ENCODE data around the gene GFY.

GFY gene

DNA sequence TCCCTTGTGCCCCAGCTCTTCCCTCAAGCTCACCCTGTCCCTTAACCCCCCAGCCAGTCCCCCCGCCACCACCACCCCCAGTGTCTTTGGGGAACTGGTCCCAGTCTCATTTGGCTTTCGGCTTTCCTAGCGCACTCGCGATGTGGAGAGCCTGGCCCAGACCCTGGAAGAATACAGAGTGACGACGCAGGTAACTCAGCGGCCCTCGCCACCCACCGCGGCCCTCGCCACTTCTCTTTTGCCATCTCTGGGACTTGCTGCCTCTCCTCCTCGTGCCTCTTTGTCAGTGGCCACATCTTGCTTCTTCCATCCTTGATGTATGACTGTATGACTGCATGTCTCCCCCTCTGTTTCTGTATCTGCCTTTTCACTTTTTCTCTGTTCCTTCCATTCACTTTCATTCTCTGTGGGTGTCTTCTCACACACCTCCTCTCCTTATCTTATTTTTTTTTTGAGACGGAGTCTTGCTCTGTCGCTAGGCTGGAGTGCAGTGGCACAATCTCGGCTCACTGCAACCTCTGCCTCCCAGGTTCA, 17.6 kb upstream of the GFY start:
- peaks cover 0 to 10% (median 0%) of the 10 kb centered on the region in 5 donors for H3K4me1 ChIP-seq (ENCODE audit: control insufficient read depth in 5 of 5, insufficient read depth in 5 of 5, low read length in 5 of 5)
- no peak overlapping the region for H3K9ac ChIP-seq (ENCODE audit: low read length in 5 of 5)
- H3K27ac ChIP-seq (ENCODE audit: low read depth, low read length): no peak overlapping the region

GRCh38 chr19:49408816-49409440, 16.3 kb upstream of the GFY start:
- no peak overlapping the region for H3K27ac ChIP-seq (ENCODE audit: low read depth, low read length)
- H3K4me3 ChIP-seq (ENCODE audit: low read depth in 1 of 5, low read length in 5 of 5): no peak overlapping the region
- H3K27me3 ChIP-seq (ENCODE audit: control insufficient read depth in 5 of 5, insufficient read depth in 4 of 5, low read length in 5 of 5): peaks cover 0 to 4% (median 0%) of the 10 kb centered on the region in 5 donors
- H3K9ac ChIP-seq (ENCODE audit: low read length in 5 of 5): no peak overlapping the region
- H3K9me3 ChIP-seq (ENCODE audit: control insufficient read depth in 5 of 5, low read length in 5 of 5): no peaks in the 10 kb centered on the region
- no peaks in the 10 kb centered on the region for H3K36me3 ChIP-seq (ENCODE audit: control insufficient read depth in 5 of 5, insufficient read depth in 5 of 5, low read length in 5 of 5)
- H3K4me1 ChIP-seq (ENCODE audit: control insufficient read depth in 5 of 5, insufficient read depth in 5 of 5, low read length in 5 of 5): peaks cover 0 to 10% (median 0%) of the 10 kb centered on the region in 5 donors

More for the DNA sequence above, 17.6 kb upstream of the GFY start:
- Histone ChIP-seq H3K9me3 (ENCODE audit: control insufficient read depth in 5 of 5, low read length in 5 of 5) (no peaks in the 10 kb centered on the region), H3K27me3 (ENCODE audit: control insufficient read depth in 5 of 5, insufficient read depth in 4 of 5, low read length in 5 of 5) (peaks cover 0 to 3% (median 0%) of the 10 kb centered on the region in 5 donors), H3K4me3 (ENCODE audit: low read depth in 1 of 5, low read length in 5 of 5) (no peak overlapping the region), H3K36me3 (ENCODE audit: control insufficient read depth in 5 of 5, insufficient read depth in 5 of 5, low read length in 5 of 5) (no peaks in the 10 kb centered on the region)

DNA sequence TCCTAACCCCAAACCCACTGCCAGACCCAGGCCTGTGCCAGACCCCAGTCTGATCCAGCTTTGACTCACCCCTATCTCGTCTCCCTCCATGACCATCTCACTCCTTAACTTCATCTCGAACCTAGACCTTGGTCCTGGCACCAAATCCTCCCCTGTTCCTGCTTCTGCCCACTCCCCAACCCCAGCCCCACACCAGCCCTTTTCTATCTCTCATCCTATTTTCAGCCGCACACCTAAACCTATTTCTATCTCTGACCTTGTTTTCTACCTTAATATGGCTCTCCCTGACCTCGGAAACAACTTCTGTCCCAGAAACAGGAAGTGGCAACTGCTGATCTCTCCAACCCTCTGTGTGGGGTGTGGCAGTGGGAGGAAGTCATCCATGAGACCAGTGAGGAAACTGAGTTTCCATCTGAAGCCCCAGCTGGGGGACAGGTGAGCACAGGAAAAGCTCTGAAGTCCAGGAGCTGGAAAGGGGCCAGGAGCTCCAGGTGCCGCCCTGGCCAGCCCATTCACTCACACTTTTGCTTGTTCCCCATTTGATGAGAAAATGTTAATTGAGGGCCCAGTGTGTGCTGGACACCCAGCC, 15.7 kb upstream of the GFY start:
- Histone ChIP-seq H3K9ac (ENCODE audit: low read length in 5 of 5) (no peak overlapping the region), H3K27ac (ENCODE audit: low read depth, low read length) (no peak overlapping the region), H3K27me3 (ENCODE audit: control insufficient read depth in 5 of 5, insufficient read depth in 4 of 5, low read length in 5 of 5) (peaks cover 0 to 6% (median 0%) of the 10 kb centered on the region in 5 donors), H3K4me3 (ENCODE audit: low read depth in 1 of 5, low read length in 5 of 5) (no peak overlapping the region), H3K4me1 (ENCODE audit: control insufficient read depth in 5 of 5, insufficient read depth in 5 of 5, low read length in 5 of 5) (peaks cover 0 to 10% (median 0%) of the 10 kb centered on the region in 5 donors), H3K36me3 (ENCODE audit: control insufficient read depth in 5 of 5, insufficient read depth in 5 of 5, low read length in 5 of 5) (no peaks in the 10 kb centered on the region), H3K9me3 (ENCODE audit: control insufficient read depth in 5 of 5, low read length in 5 of 5) (no peaks in the 10 kb centered on the region)

DNA sequence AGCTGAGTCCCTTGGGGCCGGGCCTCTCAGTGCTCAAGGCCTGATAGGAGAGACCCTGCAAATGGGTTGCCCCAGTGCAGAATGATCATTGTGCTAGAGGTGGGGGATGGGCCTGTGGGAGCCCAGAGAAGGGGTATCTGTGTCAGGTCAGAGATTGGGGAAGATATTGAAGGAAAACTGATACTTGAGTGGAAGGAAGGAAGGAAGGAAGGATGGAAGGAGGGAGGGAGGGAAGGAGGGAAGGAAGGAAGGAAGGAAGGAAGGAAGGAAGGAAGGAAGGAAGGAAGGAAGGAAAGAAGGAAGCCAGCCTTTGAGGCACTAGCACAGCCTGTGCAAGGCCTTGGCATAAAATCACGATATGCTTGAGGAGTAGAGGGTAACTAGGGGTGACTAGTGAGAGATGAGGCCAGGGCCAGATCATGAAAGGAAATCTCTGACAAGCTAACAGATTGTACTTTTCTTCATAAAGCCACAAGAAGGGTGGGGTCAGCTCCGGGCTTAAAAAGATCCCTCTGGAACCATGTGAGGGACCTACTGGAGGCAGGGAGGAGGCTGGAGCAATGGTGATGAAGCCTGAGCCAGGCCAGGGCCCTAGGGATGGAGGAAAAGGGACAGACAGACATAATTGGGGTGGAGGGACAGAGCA, 13.4 kb upstream of the GFY start:
- Histone ChIP-seq H3K9me3 (ENCODE audit: control insufficient read depth in 5 of 5, low read length in 5 of 5) (no peaks in the 10 kb centered on the region), H3K9ac (ENCODE audit: low read length in 5 of 5) (no peak overlapping the region), H3K36me3 (ENCODE audit: control insufficient read depth in 5 of 5, insufficient read depth in 5 of 5, low read length in 5 of 5) (no peaks in the 10 kb centered on the region), H3K4me1 (ENCODE audit: control insufficient read depth in 5 of 5, insufficient read depth in 5 of 5, low read length in 5 of 5) (peaks cover 0 to 10% (median 0%) of the 10 kb centered on the region in 5 donors), H3K27ac (ENCODE audit: low read depth, low read length) (no peak overlapping the region), H3K27me3 (ENCODE audit: control insufficient read depth in 5 of 5, insufficient read depth in 4 of 5, low read length in 5 of 5) (peaks cover 10 to 16% (median 14%) of the 10 kb centered on the region in 5 donors), H3K4me3 (ENCODE audit: low read depth in 1 of 5, low read length in 5 of 5) (no peak overlapping the region)

DNA sequence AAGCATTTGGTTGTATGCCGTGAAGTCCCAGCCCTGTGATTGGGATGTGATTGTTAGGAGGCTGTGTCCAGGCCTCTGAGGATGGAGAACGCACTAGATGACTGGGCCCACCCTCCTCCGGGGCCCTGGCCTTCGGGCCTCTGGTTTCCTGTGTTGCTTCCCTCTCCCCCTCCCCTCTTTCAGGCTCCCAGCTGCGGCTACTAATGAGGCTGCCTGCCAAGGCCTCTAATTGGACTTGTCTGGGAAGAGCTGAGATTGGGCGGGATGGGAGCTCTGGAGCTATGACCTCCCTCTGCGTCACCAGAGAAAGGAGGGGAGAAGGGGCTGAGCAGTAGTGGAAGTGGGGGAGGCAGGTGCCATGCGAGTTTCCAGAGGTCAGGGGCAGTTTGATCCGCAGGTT, 11.8 kb upstream of the GFY start:
- H3K9ac ChIP-seq (ENCODE audit: low read length in 5 of 5): no peak overlapping the region
- peaks cover 14 to 29% (median 22%) of the 10 kb centered on the region in 5 donors for H3K27me3 ChIP-seq (ENCODE audit: control insufficient read depth in 5 of 5, insufficient read depth in 4 of 5, low read length in 5 of 5)
- H3K4me1 ChIP-seq (ENCODE audit: control insufficient read depth in 5 of 5, insufficient read depth in 5 of 5, low read length in 5 of 5): peaks cover 0 to 10% (median 2%) of the 10 kb centered on the region in 5 donors
- H3K27ac ChIP-seq (ENCODE audit: low read depth, low read length): no peak overlapping the region
- H3K4me3 ChIP-seq (ENCODE audit: low read depth in 1 of 5, low read length in 5 of 5): no peak overlapping the region
- H3K9me3 ChIP-seq (ENCODE audit: control insufficient read depth in 5 of 5, low read length in 5 of 5): no peaks in the 10 kb centered on the region
- H3K36me3 ChIP-seq (ENCODE audit: control insufficient read depth in 5 of 5, insufficient read depth in 5 of 5, low read length in 5 of 5): no peaks in the 10 kb centered on the region

- H3K4me1 ChIP-seq (ENCODE audit: control insufficient read depth in 5 of 5, insufficient read depth in 5 of 5, low read length in 5 of 5): peaks cover 0 to 3% (median 2%) of the 10 kb centered on the region in 5 donors
- H3K36me3 ChIP-seq (ENCODE audit: control insufficient read depth in 5 of 5, insufficient read depth in 5 of 5, low read length in 5 of 5): no peaks in the 10 kb centered on the region
- H3K9ac ChIP-seq (ENCODE audit: low read length in 5 of 5): no peak overlapping the region
- no peak overlapping the region for H3K4me3 ChIP-seq (ENCODE audit: low read depth in 1 of 5, low read length in 5 of 5)
- no peak overlapping the region for H3K27ac ChIP-seq (ENCODE audit: low read depth, low read length)
- peaks cover 14 to 37% (median 30%) of the 10 kb centered on the region in 5 donors for H3K27me3 ChIP-seq (ENCODE audit: control insufficient read depth in 5 of 5, insufficient read depth in 4 of 5, low read length in 5 of 5)
- no peaks in the 10 kb centered on the region for H3K9me3 ChIP-seq (ENCODE audit: control insufficient read depth in 5 of 5, low read length in 5 of 5)
Observed at GRCh38 chr19:49414256-49414655, 10.9 kb upstream of the GFY start.

DNA sequence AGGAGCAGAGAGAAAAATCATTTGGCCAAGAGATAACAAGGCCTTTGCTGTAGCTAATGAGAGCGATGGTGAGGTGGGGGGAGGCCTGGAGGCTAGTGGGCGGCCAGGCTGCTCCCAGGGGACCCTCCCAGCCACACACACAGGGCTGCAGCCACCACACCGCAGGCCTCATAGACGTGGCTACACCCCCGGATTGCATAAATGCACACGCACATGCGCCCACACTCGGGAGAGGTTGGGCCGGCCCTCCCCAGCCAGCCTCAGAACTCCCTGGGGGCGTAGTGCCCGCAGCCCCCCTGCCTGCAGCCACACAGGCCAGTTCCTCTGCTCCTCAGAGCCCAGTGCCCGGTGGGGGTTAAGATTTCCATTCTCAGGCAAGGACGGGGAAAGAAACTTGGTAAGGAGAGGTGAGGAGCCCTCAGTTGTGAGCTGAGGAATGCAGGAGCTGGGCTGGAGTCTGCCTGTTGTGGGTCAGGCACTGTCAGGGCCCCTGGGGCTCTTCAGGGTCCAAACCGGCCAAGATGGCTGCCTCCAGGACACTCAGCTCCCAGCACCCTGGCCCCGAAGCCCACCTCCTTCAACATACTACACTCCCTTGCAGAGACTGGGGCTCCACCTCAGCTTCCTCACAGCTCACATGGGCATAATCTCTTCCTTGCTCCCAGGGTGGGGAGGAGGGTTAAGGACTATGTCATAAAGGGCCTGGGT, 9.9 kb upstream of the GFY start:
- no peak overlapping the region for H3K9ac ChIP-seq (ENCODE audit: low read length in 5 of 5)
- no peak overlapping the region for H3K4me3 ChIP-seq (ENCODE audit: low read depth in 1 of 5, low read length in 5 of 5)
- no peaks in the 10 kb centered on the region for H3K9me3 ChIP-seq (ENCODE audit: control insufficient read depth in 5 of 5, low read length in 5 of 5)
- H3K36me3 ChIP-seq (ENCODE audit: control insufficient read depth in 5 of 5, insufficient read depth in 5 of 5, low read length in 5 of 5): no peaks in the 10 kb centered on the region
- H3K27me3 ChIP-seq (ENCODE audit: control insufficient read depth in 5 of 5, insufficient read depth in 4 of 5, low read length in 5 of 5): peaks cover 14 to 47% (median 34%) of the 10 kb centered on the region in 5 donors
- peaks cover 0 to 2% (median 0%) of the 10 kb centered on the region in 5 donors for H3K4me1 ChIP-seq (ENCODE audit: control insufficient read depth in 5 of 5, insufficient read depth in 5 of 5, low read length in 5 of 5)
- H3K27ac ChIP-seq (ENCODE audit: low read depth, low read length): no peak overlapping the region

- Histone ChIP-seq H3K9ac (ENCODE audit: low read length in 5 of 5) (no peak overlapping the region), H3K4me1 (ENCODE audit: control insufficient read depth in 5 of 5, insufficient read depth in 5 of 5, low read length in 5 of 5) (peaks cover 0 to 5% (median 3%) of the 10 kb centered on the region in 5 donors), H3K36me3 (ENCODE audit: control insufficient read depth in 5 of 5, insufficient read depth in 5 of 5, low read length in 5 of 5) (no peaks in the 10 kb centered on the region), H3K27me3 (ENCODE audit: control insufficient read depth in 5 of 5, insufficient read depth in 4 of 5, low read length in 5 of 5) (peaks cover 14 to 51% (median 36%) of the 10 kb centered on the region in 5 donors), H3K4me3 (ENCODE audit: low read depth in 1 of 5, low read length in 5 of 5) (no peak overlapping the region), H3K9me3 (ENCODE audit: control insufficient read depth in 5 of 5, low read length in 5 of 5) (no peaks in the 10 kb centered on the region), H3K27ac (ENCODE audit: low read depth, low read length) (no peak overlapping the region)
Observed at GRCh38 chr19:49415810-49416200, 9.4 kb upstream of the GFY start.

DNA sequence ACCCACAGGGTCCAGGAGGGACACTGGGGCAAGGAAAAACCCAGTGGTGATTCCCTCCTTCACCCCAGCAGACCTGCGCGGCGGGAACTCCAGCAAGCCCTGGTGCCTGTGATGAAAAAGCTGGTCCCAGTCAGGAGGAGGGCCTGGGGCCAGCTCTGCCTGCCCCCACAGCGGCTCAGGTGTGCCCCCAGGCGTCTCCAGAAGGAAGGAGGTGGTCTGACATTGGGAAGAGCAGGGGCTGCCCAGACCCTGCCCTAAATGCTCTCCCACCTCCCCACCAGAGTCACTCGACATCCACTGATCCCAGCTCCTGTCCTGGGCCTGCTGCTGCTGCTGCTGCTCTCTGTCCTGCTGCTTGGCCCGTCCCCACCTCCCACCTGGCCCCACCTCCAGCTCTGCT, 8.1 kb upstream of the GFY start:
- no peak overlapping the region for H3K9ac ChIP-seq (ENCODE audit: low read length in 5 of 5)
- H3K27ac ChIP-seq (ENCODE audit: low read depth, low read length): no peak overlapping the region
- no peaks in the 10 kb centered on the region for H3K9me3 ChIP-seq (ENCODE audit: control insufficient read depth in 5 of 5, low read length in 5 of 5)
- peaks cover 21 to 58% (median 45%) of the 10 kb centered on the region in 5 donors for H3K27me3 ChIP-seq (ENCODE audit: control insufficient read depth in 5 of 5, insufficient read depth in 4 of 5, low read length in 5 of 5)
- H3K4me3 ChIP-seq (ENCODE audit: low read depth in 1 of 5, low read length in 5 of 5): no peak overlapping the region
- peaks cover 0 to 15% (median 11%) of the 10 kb centered on the region in 5 donors for H3K4me1 ChIP-seq (ENCODE audit: control insufficient read depth in 5 of 5, insufficient read depth in 5 of 5, low read length in 5 of 5)
- H3K36me3 ChIP-seq (ENCODE audit: control insufficient read depth in 5 of 5, insufficient read depth in 5 of 5, low read length in 5 of 5): no peaks in the 10 kb centered on the region

Measured in subcutaneous abdominal adipose tissue (tissue), 5 donors.